Measurements from ENCODE around the gene CTSV.
"Not testable (repeated sequence)": the region's sequence is repeated elsewhere in the genome, so short reads cannot be mapped to it uniquely, and the experiment has no call there.

GRCh38 chr9:97002195-97002594 is 36.7 kb downstream of the CTSV start:
- TF ChIP-seq CTCF, POLR2A (IDR thresholded peaks at IDR 0.05): not testable (repeated sequence)

Measured in adrenal gland (tissue), 5 donors.